ENCODE measurements around the gene GSTO1.

Gene GSTO1

DNA sequence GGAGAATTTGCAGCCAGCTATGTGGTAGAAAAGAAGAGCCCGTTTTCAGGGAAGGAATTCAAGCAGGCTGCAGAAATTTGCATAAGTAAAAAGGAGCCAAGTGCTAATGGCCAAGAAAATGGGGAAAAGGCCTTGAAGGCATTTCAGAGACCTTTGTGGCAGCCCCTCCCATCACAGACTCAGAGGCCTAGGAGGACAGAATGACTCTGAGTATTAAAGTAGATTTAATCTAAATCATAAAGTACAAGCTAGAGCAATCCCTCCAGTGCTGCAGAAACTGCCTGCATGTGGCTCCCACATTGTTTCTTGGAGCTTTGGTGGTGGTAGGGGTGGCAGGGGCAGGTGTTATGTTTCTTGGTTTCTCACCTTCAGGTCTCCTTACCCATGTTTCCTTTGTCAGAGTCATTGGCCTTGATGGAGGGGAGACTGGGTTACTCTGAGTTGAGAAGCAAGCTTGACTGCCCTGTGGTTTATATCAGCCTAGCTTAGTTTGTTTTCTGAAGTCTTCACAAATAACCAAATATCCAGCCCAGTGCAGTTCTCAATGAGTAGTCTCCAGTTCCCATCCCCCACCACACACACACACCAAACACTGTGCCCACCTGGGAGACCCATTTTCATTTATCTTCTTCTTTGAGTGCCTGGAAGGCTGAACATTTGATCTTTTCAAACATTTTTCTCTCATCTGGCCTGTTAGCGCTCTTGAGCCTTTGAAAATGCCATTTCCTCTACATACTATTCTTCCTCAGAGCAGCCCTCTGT, 49.1 kb downstream of the GSTO1 start:
- peak; percentile 25 for DNase-seq (ENCODE audit: low spot score)

DNA sequence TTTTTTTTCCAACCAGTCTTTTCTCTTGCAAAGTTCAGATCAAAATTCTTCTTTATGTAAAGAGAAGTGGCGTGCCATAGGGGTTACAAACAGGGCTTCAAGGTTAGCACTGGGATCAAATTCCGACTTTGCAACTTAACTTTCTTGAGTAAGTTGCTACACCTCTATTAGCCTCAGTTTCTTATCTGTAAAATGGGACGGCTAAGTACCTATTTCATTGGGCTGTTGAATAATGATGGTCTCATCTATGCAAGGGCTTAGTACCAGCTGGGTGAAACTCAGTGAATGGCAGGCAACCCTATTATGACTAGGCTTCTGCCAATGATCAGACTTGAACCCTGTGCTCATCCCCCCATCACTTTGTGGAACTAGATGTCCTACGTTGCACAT, 49.7 kb downstream of the GSTO1 start:
- DNase-seq (ENCODE audit: low spot score) = no peak

DNA sequence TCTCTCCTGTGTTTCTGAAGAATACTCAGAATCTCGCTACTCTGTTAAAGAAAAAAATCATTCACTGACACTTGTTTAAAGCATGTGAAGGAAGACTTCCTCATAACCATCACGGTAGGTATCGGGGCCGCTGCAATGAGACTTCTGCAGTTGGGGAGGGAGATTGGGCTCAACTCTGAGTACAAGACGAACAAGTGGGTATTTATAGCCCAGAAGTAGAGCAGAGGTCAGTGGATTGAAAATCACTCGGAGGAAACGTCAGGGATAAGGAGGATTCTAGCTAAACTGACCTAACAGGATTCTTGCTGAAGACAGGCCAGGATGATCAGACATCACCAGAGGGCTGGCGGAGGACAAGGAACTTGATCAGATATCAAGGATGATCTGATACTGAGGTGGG, 50.2 kb downstream of the GSTO1 start:
- no peak for DNase-seq (ENCODE audit: low spot score)

- DNase-seq (ENCODE audit: low spot score) = no peak
These were observed 52.2 kb downstream of the GSTO1 start for GRCh38 chr10:104306897-104307296.

DNA sequence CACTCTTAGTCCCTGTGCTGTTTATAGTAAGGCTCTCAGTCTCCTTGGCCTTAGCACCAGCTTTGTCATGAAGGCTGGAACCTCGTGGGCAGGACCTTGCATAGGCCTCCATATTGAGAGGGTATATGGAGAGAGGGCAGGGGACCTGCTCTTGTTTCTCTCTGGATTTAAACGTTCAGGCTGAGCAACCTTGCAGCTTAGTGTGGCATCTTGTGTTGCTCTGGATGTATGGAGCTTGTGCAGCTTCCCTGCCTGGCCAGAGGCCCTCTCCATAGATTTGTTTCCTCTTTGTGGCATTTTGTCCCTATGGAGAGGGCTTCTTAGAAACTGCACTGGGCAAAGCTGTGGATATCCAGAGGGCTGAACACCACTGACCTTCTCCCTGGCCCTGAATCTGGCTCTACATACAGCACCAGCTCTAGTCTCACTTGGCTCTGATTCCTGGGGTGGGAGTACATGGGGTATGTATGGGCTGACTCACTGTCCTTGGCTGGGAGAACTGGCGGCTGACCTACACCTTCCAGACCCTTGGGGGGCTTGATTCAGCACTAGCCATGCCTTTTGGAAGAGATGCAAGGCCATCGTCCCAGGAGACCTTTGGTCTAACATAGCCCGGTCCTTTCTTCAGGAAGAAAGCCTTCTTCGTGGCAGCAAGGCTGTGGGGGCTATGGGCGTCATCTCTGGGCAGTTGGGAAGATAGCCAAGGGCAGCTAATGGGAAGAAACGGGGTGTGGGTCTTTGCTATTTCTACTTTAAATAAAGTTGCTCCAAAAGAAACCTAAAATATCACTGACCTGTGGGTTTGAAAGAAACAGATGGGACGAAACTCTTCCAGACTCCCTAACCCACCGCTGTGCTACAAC, 53.1 kb downstream of the GSTO1 start:
- no peak for DNase-seq (ENCODE audit: low spot score)

- peak; percentile 32 for DNase-seq (ENCODE audit: low spot score)
These were observed 53.8 kb downstream of the GSTO1 start for GRCh38 chr10:104308439-104308903.

DNA sequence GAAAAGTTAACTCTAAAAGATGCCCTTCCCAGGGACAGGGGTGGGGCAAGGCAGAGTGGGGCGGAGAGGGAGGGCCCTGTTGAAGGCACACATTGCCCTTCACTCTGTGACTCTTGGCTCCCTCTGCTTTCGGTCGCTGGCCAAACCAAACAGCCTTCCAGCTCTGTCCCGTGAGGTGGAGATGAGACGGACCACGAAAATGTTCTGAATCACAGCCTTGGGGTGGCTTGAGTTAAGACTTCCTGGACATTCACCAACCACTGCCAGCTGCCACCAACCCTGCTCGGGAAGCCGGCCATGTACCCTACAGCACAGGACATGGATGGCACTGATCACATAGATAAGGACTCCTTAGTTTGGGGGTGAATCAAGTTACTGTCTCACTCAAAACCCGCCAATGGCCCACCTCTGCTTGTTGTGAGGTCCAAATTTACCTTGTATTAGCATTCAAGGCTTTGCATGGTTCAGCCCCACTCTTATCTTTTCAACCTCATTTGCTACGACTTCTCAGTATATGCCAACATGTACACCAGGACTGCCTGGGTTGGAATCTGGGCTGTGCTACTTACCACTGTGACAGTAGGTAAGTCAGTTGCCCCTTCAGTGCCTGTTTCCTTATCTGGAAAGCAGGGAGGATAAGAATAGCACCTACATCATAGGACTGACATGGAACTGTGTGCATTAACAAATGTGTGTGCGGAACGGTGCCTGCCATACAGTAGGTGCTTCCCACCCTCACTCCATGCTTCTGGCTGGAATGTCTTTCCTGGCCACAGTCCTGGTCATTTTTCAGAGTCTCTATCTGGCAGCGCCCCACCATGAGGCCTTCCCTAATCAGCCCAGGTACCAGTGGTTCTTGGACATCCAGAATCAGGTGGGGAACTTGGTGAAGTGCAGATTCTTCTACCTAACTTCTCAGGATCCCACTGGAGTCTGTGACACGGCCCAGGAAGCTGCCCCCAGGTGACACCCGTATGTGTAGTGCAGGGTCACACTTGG, 55.6 kb downstream of the GSTO1 start:
- no peak for DNase-seq (ENCODE audit: low spot score)

DNA sequence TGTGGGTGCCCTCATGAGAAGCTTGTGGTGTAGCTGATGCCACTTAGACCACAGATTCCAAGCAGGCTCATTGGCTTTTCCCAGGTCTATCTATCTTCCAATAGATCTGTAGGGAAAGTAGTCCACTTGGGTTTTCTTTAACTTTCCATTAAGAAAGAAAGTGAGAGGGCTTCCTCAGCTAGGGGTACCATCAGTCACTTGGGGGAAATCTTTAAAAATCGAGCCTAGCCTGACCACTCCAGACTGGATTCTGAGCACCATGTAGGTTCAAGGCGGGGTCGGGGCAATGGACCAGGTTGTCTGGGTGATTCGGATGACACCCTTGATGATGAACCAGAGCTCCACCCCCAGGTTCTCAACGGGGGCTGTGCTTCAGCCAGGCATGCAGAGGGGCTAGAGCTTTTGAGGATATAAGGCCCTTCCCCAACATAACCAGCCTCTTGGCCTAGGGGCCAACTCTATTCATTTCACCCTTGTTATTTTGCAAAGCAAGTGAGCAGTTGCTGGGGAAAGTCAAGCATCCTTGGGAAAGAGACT, 56.6 kb downstream of the GSTO1 start:
- DNase-seq (ENCODE audit: low spot score) = no peak

- no peak for DNase-seq (ENCODE audit: low spot score)
These were observed 60.1 kb downstream of the GSTO1 start for GRCh38 chr10:104314591-104315485.

DNA sequence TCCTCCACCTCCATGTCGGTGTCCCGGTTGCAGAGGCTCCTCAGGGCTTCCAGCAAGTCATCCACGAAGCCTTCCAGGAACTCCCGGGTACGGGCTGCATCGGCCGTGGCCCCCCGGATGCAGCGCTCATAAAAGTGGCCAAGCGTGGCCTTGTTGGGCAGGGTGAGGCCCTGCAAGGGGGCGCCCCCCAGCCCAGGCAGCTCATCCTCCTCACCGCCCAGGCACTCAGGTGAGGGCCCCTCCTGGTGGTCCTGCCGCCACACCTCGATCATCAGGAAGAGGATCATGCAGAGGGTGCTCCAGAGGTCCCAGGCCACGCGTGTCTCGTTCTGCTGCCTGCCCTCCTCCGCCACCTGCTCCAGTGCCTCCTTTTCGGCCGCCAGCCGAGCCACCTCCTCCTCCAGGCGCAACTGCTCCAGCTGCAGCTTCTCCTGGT, 60.8 kb downstream of the GSTO1 start:
- no peak for DNase-seq (ENCODE audit: low spot score)

GRCh38 chr10:104316321-104317099, 61.8 kb downstream of the GSTO1 start:
- no peak for DNase-seq (ENCODE audit: low spot score)

Data from CD4-positive, alpha-beta T cell treated with Interleukin-15 for 4 hours (primary cell).